GM10266 (cell line): ENCODE measurements around the gene CYP2U1.
A peak's percentile ranks its signal among the peaks of the same experiment; 100 is the strongest.
"Not testable (repeated sequence)": the region's sequence is repeated elsewhere in the genome, so short reads cannot be mapped to it uniquely, and the experiment has no call there.

ENCODE experiments used
- DNase-seq: peaks from one replicate; pipeline ENCODE4 v3.0.0; 2012; ENCODE audit errors: extremely low spot score
- TF ChIP-seq, protein P1 (sequence below): IDR thresholded peaks from 2 replicates; pipeline ENCODE4 v1.5.1; 2012; ENCODE audit warnings: mild to moderate bottlenecking, low read depth; ENCODE audit not compliant: control insufficient read depth, insufficient read depth; ENCODE audit errors: missing control alignments

CYP2U1 gene

GRCh38 chr4:107902715-107903114 is 28.6 kb upstream of the CYP2U1 start:
- TF ChIP-seq, protein P1, sequence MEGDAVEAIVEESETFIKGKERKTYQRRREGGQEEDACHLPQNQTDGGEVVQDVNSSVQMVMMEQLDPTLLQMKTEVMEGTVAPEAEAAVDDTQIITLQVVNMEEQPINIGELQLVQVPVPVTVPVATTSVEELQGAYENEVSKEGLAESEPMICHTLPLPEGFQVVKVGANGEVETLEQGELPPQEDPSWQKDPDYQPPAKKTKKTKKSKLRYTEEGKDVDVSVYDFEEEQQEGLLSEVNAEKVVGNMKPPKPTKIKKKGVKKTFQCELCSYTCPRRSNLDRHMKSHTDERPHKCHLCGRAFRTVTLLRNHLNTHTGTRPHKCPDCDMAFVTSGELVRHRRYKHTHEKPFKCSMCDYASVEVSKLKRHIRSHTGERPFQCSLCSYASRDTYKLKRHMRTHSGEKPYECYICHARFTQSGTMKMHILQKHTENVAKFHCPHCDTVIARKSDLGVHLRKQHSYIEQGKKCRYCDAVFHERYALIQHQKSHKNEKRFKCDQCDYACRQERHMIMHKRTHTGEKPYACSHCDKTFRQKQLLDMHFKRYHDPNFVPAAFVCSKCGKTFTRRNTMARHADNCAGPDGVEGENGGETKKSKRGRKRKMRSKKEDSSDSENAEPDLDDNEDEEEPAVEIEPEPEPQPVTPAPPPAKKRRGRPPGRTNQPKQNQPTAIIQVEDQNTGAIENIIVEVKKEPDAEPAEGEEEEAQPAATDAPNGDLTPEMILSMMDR: no peak
- peak; percentile 13 for DNase-seq

DNA sequence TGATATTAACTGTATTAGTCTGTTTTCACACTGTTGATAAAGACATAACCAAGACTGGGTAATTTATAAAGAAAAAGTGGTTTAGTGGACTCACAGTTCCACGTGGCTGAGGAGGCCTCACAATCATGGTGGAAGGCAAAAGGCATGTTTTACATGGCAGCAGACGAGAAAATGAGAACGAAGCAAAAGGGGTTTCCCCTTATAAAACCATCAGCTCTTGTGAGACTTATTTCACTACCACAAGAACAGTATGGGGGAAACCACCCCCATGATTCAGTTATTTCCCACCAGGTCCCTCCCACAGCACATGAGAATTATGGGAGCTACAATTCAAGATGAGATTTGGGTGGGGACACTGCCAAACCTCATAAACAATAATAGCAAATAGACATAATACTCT is 26.3 kb upstream of the CYP2U1 start:
- DNase-seq: not testable (repeated sequence)

GRCh38 chr4:107906458-107907100 is 24.8 kb upstream of the CYP2U1 start:
- TF ChIP-seq, protein P1: no peak
- DNase-seq: no peak

DNA sequence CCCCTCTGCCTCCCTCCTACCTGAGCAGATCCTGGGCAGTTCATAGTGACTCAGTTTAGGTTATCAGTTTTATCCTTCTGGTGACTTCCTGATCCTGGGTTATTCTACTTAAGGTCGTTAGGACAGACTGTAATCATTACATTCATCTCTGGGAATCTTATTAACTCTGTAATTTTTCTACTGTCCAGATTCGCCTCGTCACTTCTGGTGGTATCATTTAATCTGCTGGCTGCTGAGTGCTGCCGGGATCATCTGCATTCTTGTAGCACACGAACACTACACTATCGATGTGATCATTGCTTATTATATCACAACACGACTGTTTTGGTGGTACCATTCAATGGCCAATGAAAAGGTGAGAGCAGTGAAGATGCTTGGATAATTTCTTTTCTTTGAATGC is 23.0 kb upstream of the CYP2U1 start:
- no peak for DNase-seq
- TF ChIP-seq, protein P1: no peak

DNA sequence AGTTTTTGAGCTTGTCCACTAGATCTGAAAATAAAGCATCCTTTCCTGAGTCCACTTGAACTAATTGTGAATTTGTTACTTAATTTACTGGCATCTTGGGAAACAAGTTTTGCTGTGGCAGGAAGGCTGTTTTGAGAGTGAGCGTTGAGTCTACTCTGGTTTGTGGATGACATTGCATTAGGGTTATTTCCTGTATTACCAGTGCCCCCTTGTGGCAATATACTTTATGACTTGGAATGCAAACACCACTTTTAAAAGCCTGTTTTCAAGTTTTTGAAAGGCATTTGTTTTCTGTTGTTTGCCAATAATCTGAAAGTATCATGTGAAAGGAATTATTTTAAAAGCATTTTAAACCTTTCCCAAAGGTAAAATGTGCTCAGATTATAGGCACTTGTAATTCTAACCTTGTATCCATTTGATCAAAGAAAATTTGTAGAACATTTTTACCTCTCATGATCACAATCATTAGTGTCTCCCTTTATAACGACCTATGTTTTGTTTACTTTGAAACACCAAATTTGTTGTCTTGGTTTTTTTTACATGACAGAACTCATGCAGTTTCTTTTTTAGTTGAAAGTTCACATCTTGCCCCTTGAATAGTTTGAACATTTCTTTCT is 18.0 kb upstream of the CYP2U1 start:
- DNase-seq: peak; percentile 18
- TF ChIP-seq, protein P1: peak; percentile 72

- TF ChIP-seq, protein P1: no peak
- DNase-seq: no peak
Measured at GRCh38 chr4:107915220-107915619, 16.1 kb upstream of the CYP2U1 start.

DNA sequence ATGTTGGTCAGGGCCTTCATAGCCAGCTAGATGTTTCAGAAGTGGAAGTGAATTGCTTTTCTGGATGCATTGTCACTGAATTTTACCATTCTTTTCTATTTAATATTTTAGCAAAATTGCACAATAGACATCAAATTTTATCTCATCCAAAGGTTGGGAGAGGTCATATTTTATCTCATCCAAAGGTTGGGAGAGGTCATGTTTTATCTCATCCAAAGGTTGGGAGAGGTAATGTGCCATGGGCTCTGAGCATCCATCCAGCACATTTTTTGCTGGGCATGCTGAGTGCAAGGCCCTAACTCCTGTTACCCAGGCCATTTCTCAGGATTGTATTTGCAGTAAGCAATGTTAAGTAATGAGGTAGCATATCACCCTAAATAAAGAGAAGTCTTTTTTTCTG is 14.7 kb upstream of the CYP2U1 start:
- no peak for DNase-seq
- TF ChIP-seq, protein P1: no peak

DNA sequence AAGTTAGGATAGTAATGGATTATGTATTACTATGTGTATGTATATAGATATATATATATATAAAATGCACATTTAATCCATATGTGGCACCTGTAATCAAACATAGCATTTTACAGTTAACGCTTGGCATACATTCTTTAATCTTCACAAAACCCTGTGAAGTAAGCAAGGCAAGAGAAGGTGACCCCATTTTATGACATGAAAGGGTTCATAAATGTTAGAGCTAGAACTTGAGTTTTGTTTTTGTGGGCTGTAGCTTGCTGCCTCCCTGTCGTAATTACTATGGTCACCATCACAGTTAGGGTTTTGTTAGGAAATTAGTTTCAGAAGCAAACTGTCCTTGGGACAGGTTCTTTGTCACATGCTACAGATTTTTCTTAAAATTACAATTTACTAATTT is 13.8 kb upstream of the CYP2U1 start:
- DNase-seq: no peak

More for the DNA sequence above, 13.8 kb upstream of the CYP2U1 start:
- TF ChIP-seq, protein P1: no peak
